Measurements from ENCODE around the gene AADAC.
"Not testable (repeated sequence)": the region's sequence is repeated elsewhere in the genome, so short reads cannot be mapped to it uniquely, and the experiment has no call there.

The AADAC gene

GRCh38 chr3:151798466-151798865 lies 15.4 kb upstream of the AADAC start:
- DNase-seq = no peak

GRCh38 chr3:151800431-151800830 lies 13.5 kb upstream of the AADAC start:
- no peak for DNase-seq

DNA sequence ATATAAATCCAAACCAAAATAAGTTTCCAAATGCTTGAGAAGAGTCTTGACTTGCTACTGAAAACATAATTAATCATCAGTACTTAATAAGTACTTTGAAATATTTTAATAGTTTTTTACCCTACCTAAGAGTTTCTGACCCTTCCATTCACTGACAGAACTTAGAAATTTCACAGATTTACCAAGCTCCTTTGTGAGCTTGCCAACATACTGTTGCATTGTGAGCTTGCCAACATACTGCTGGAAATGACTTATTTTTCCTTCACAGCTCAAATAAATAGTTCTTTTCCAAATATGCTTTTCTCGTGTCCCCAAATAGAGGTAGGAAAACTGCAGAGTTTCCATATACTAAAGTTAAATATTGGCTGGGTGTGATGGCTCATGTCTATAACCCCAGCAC lies 9.6 kb upstream of the AADAC start:
- DNase-seq = no peak

- DNase-seq = no peak
These were observed 7.1 kb upstream of the AADAC start for GRCh38 chr3:151806838-151807237.

DNA sequence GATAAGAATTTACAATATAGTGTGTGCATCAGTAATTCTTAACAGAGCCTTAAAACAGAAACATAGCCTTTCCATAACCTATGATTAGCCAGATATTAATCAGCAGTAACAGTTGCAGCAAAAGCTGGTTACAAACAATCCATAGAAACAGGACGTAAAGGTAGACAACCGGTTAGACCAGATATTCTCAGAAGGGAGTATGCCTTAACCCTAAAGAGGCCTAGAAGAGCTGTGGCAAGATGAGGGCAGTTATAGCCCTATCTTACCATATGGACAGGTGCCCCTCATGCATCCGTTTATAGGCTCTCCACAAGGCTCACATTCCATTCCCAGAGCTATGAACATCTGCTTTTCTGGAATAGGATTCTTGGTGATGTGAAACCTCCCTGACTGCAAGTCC lies 5.0 kb upstream of the AADAC start:
- DNase-seq = not testable (repeated sequence)

DNA sequence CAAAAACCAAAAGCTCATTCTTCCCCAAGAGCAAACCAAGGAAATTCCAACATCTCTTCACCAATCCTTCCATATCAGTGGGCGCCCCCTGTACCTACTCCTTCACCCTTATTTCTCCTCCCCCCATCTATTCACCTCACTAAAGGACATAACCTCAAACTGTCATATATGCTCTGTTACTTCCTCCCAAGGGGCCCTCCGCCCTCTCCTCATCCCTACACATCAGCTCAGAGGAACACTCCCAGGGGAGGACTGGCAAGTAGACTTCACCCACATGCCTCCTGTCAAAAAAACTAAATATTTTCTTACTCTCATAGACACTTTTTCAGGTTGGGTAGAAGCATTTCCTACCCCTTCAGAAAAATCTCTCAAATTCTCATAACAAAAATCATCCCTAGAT lies 2.4 kb upstream of the AADAC start:
- no peak for DNase-seq

DNA sequence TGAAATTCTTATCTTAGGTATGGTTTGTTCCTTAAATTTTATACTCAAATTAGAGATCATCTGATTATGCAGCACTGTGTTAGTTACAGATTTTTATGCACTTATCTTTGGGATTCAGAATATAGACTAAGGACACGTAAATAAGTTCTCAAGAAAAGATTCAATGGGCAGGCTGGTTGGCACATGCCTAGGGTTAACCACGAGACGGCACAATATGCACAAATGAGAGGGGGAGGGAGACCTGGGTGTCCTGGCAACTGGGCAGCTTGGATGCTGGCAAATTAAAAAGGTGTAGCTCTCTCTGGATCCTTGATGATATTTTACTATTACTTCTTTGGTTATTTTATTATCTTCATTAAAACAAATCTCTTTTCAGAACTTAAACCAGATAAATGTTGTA lies 672 bp downstream of the AADAC start:
- no peak for DNase-seq

- no peak for DNase-seq
These were observed 2.2 kb downstream of the AADAC start for GRCh38 chr3:151816091-151816604.

GRCh38 chr3:151817473-151817872 lies 3.6 kb downstream of the AADAC start:
- no peak for DNase-seq

- no peak for DNase-seq
These were observed 4.4 kb downstream of the AADAC start for GRCh38 chr3:151818361-151818760.

- no peak for DNase-seq
These were observed 6.0 kb downstream of the AADAC start for GRCh38 chr3:151819910-151820309.

DNA sequence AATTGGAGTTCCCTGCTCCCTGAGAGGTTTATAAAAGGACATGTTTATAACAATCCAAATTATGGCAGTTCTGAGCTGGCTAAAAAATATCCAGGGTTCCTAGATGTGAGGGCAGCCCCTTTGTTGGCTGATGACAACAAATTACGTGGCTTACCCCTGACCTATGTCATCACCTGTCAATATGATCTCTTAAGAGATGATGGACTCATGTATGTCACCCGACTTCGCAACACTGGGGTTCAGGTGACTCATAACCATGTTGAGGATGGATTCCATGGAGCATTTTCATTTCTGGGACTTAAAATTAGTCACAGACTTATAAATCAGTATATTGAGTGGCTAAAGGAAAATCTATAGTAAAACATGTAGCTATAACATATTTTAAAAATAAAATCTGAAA lies 13.9 kb downstream of the AADAC start:
- DNase-seq = no peak

- no peak for DNase-seq
These were observed 22.0 kb downstream of the AADAC start for GRCh38 chr3:151835751-151836525.

DNA sequence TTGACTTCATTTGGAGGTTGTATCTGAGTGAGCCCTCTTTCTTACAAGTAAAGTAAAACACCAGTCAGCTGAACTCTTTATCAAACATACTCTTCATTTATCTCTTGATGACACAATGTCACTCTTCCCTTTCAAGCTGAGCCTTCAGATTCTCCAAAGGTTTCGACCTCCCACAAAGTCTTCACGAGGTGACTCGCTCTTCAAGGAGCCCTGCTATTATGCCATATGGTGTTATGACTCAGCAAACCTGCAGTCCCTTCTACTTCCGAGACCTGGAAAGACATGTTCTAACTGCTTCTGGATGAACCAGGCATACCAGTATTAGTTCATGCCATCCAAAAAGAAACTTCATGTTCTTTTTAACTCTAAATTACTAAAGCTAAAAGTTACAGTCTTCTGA lies 23.1 kb downstream of the AADAC start:
- no peak for DNase-seq

GRCh38 chr3:151838574-151839312 lies 24.8 kb downstream of the AADAC start:
- DNase-seq = peak; percentile 37

DNA sequence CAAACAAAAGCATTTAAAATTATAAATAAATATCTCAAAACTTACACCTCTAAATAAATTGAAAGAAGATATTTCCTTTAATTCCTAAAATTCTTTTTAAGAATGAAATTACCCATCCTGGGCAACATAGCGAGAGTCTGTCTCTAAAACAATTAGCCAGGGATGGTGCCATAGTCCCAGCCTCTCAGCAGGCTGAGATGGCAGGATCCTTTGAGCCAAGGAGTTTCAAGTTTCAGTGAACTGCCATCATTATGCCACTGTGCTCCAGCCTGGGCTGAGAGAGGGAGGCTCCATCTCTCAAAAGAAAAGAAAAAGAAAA lies 25.4 kb downstream of the AADAC start:
- no peak for DNase-seq

- no peak for DNase-seq
These were observed 27.9 kb downstream of the AADAC start for GRCh38 chr3:151841801-151842200.

DNA sequence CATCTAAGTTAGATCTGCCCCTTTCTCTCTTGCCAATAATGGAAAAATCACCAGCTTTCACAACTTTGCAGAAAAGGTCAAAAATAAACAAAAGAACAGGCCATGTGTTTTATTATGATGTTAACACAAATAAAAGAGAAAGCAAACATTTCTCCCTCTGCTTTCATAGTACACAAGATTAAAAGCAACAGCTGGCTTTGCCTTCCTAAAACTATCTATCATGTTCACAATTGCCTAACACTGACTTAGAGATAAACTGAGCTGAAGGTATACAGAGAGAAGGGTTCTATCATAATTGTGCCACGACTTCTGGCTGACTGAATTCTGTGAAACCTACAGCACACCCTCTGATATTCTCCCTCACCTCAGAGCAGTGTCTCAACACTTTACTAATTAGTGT lies 29.4 kb downstream of the AADAC start:
- DNase-seq = no peak

- DNase-seq = no peak
These were observed 31.5 kb downstream of the AADAC start for GRCh38 chr3:151845306-151845905.

- not testable (repeated sequence) for DNase-seq
These were observed 36.1 kb downstream of the AADAC start for GRCh38 chr3:151850065-151850464.

DNA sequence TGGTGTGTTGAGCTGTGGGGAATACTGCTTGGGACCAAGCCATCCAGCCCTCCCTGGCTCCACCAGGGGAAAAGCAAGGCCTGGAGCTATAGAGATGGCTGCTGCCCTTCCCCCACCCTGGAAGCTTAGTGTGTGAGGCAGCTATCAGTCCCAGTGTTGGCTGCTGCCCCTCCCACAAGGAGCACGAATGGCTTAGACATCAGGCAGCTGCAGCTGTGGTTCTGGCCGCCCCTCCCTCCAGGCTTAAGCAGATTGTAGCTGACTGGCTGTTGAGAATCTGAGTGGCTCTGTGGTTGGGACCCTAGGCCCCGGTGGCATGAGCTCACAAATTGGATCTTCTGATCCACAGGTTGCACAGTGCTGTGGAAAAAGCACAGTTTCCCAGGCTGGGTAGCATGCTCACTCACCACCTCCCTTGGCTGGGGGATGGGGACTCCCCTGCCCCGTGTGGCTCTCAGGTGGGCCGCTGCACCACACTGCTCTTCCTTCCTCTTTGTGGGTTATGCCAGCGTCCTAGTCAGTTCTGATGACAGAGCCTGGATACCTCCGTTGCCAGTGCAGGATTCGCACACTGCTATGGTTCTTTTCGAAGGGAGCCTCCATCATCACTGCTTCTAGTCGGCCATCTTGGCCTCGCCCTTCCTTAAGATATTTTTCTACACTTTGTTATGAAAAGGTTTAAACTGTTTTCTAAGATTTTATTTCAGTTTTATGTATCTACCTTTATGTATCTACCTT lies 38.3 kb downstream of the AADAC start:
- DNase-seq = no peak

GRCh38 chr3:151856118-151856517 lies 42.2 kb downstream of the AADAC start:
- no peak for DNase-seq

DNA sequence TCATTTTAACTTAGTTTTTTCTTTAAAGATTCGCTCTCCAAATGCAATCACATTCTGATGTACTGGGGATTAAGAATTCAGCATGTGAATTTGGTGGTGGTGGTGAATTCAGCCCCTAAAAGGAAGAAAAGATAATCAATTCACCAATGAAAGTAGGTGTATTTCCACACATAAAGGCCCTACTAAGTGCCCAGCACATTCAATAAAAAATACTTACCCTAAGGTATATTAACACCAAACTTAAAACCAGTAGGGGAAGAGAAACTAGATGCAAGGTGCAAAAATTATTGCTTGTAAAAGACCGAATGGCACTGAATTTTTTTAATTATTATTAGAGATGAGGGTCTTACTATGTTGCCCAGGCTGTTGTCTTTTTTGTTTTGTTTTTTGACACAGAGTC lies 42.7 kb downstream of the AADAC start:
- no peak for DNase-seq
